H1 (cell line): ENCODE results near the gene TGFBR2. TPM values are rescaled to one million over a fixed set of nuclear protein-coding genes. Genes with fewer than 3 reads are reported as not detected.

Experiments
- ATF2 ChIP-seq: IDR thresholded peaks from 2 replicates; pipeline ENCODE4 v1.6.1; 2012; ENCODE audit warnings: low read length, inconsistent platforms
- BRCA1 ChIP-seq: IDR thresholded peaks from 2 replicates; pipeline ENCODE4 v1.6.1; 2012; ENCODE audit warnings: low read depth, low read length, improper control_type of control experiment
- EGR1 ChIP-seq: IDR thresholded peaks from 2 replicates; pipeline ENCODE4 v1.6.1; 2011; ENCODE audit warnings: low read depth, low read length, borderline replicate concordance
- MAFK ChIP-seq: IDR thresholded peaks from 2 replicates; pipeline ENCODE4 v1.6.1; 2012; ENCODE audit warnings: low read depth, mild to moderate bottlenecking, improper control_type of control experiment, low read length
- TAF1 ChIP-seq: IDR thresholded peaks from 2 replicates; pipeline ENCODE4 v1.6.1; 2011; ENCODE audit warnings: mild to moderate bottlenecking, low read depth, low read length
- TCF12 ChIP-seq: IDR thresholded peaks from 2 replicates; pipeline ENCODE4 v1.6.1; 2011; ENCODE audit warnings: low read depth, mild to moderate bottlenecking, low read length
- polyA plus RNA-seq, 7 experiments: library from polyadenylated mRNA; depleted of rRNA in 3 of 7; stranded (reverse) in 5 of 7; unstranded in 2 of 7; fragments of >200 nt in 5 of 7; fragments of 200-250 nt in 2 of 7; gene quantifications; 1 replicate in 5 of 7; 2 replicates in 1 of 7; 4 replicates in 1 of 7; pipeline versions ENCODE4 v1.2.1 to v1.2.3, GENCODE V29; 2011 to 2013; ENCODE audit warnings: missing spikeins in 2 of 7, mixed read lengths in 2 of 7
- total RNA-seq: library from RNA; stranded (reverse); fragmentation: NEBNext Ultra II Directional; extraction: Animal tissue kit (Norgen Biotek cat#: 25700); gene quantifications from 2 replicates; pipeline ENCODE4 v1.2.1, GENCODE V29; 2021

TGFBR2 gene
- total and polyA plus RNA-seq, 2 of the 8 experiments (the other 6 are each of a cell fraction or from before 2014, with no cell fraction given) = 4.2 to 7.4 TPM

- TF ChIP-seq MAFK (no peak), BRCA1 (no peak), TCF12 (no peak), EGR1 (no peak), ATF2 (no peak), TAF1 (no peak)
These were observed 85.0 kb downstream of the TGFBR2 start (continued) for GRCh38 chr3:30691249-30691880.
